AG08395 (cell line): ENCODE results near the gene CLCA2.

Experiments used
- DNase-seq: peaks from one replicate; pipeline ENCODE4 v3.0.0; 2012; ENCODE audit warnings: mixed read lengths, low spot score

Gene CLCA2, protein sequence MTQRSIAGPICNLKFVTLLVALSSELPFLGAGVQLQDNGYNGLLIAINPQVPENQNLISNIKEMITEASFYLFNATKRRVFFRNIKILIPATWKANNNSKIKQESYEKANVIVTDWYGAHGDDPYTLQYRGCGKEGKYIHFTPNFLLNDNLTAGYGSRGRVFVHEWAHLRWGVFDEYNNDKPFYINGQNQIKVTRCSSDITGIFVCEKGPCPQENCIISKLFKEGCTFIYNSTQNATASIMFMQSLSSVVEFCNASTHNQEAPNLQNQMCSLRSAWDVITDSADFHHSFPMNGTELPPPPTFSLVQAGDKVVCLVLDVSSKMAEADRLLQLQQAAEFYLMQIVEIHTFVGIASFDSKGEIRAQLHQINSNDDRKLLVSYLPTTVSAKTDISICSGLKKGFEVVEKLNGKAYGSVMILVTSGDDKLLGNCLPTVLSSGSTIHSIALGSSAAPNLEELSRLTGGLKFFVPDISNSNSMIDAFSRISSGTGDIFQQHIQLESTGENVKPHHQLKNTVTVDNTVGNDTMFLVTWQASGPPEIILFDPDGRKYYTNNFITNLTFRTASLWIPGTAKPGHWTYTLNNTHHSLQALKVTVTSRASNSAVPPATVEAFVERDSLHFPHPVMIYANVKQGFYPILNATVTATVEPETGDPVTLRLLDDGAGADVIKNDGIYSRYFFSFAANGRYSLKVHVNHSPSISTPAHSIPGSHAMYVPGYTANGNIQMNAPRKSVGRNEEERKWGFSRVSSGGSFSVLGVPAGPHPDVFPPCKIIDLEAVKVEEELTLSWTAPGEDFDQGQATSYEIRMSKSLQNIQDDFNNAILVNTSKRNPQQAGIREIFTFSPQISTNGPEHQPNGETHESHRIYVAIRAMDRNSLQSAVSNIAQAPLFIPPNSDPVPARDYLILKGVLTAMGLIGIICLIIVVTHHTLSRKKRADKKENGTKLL

GRCh38 chr1:86423873-86424272 is at the start of gene CLCA2:
Gene CLCA2 (plus strand): TSS chr1:86424171. CDS start chr1:86424248, 77 bp downstream.
- no peak for DNase-seq

GRCh38 chr1:86375688-86376087 is 48.3 kb upstream of the CLCA2 start:
- no peak for DNase-seq

GRCh38 chr1:86377341-86377740 is 46.6 kb upstream of the CLCA2 start:
- no peak for DNase-seq

DNA sequence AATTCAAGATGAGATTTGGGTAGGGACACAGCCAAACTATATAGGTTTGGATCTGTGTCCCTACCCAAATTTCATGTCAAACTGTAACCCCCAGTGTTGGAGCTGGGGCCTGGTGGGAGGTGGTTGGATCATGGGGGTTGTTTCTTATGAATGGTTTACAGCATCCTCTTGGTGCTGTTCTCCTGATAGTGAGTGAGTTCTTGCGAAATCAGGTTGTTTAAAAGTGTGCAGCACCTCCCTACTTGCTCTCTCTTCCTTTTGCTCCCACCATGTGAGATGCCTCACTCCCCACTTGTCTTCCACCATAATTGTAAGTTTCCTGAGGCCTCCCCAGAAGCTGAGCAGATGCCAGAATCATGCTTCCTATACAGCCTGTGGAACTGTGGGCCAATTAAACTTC is 45.2 kb upstream of the CLCA2 start:
- DNase-seq = no peak

- DNase-seq = peak; percentile 63
Observed at GRCh38 chr1:86380257-86380861, 43.6 kb upstream of the CLCA2 start.

- no peak for DNase-seq
Observed at GRCh38 chr1:86381223-86381622, 42.7 kb upstream of the CLCA2 start.

DNA sequence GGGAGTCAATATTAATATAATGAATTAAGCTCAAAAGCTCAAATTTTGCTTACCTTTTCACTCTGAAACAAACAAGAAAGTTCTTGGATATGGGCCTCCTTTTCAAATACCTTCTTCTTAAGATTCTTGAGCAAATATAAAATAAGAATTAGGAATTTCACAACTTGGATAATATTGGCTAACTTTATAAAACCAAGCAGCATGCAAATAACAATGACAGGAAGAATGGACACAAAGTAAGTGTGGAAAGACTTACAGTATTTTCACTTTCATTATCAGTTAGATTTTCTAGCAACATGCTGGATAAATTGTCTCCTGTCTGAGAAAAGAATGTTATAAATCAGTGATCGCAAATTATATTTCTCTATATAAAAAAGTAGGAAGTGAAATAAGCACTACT is 41.1 kb upstream of the CLCA2 start:
- DNase-seq = no peak

DNA sequence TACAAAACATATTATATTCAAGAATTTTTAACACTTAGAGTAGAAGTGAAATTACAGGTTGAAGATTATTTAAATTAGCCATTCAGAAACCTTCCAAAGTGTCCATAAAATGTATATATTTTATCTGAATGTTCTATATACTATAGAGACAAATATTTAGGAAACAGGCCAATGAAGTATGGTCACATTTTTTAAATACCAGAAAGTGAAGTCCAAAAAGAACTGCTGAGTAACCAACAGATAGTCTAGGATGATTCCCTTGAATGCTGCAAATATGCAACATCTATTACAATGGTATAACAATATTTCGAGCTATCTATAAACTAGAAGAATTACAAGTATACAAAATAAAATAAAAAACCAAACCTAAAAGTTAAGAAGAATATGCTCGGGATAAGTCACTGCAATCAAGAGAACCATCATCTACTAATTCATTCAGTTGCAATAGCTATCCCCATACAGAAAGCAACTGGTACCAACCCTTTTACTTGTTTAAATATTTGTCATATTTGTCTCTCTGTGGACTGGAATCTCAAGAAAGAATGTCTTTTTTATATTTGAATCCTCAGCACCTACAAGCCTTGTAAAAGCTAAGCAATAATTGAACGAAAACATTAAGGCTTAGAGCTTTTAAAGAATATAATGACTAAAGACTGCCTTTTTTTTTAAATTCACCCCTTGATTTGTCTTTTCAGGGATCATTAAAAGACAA is 35.9 kb upstream of the CLCA2 start:
- no peak for DNase-seq

DNA sequence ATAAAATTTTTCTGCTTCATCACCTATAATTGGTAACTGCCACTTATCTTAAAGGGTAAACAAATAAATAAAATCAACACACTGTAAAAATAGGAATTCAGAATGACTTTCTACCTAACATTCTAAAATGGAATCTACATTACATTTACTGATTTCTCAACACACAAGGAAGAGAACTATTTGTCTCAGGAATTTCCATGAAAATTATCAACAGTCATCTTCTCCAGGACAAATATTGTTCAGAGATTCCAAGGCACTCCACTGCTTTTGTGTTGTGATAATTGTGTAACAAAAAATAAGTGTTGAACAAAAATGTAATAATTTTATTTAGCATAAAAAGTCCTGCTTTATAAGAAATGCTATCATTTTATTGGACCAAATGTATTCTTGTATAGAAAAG is 35.2 kb upstream of the CLCA2 start:
- DNase-seq = no peak

- no peak for DNase-seq
Observed at GRCh38 chr1:86389307-86389706, 34.7 kb upstream of the CLCA2 start.

DNA sequence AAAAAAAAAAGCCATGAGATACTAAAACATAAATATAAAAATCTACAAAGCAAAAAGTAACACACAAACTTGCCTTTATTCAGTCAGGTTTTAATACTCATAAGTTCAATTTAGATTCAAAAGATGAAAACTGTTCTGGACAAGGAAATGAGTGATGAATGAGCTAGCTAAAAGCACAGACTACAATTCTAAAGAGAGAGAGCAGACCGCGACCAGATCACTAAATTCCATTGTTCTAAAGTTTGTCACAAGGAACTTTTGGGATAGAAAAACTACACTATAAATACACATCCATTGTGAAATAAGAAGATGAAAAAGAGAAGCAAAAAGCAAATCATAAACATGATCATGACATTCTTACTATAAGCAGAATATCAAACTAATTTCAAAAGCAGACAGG is 29.6 kb upstream of the CLCA2 start:
- DNase-seq = peak; percentile 7

- peak; percentile 93 for DNase-seq
Observed at GRCh38 chr1:86395751-86396497, 28.0 kb upstream of the CLCA2 start, which contains the start of gene ODF2L. Gene ODF2L (minus strand): TSS chr1:86396323. CDS start chr1:86387027, 9,296 bp downstream.

DNA sequence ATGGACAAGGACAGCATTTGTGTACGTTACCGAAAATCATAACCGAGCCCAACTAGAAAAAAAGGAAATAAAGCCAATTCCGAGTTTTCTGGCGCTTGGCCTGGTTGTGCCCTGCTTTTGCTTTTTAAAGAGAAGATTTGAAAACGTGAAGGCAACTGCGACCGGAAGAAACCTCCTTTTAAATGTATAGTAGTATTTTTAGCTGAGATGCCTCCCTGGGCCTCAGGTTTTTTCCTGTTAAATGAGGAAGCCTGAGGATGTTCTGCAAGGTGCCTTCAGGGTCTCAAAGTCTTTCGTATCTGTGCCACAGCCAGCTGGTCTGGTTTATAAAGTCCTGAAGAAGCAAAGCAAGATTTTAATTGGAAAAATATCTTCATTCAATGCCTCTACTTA is 27.5 kb upstream of the CLCA2 start:
- DNase-seq = no peak

GRCh38 chr1:86409416-86410021 is 14.5 kb upstream of the CLCA2 start:
- DNase-seq = peak; percentile 35

DNA sequence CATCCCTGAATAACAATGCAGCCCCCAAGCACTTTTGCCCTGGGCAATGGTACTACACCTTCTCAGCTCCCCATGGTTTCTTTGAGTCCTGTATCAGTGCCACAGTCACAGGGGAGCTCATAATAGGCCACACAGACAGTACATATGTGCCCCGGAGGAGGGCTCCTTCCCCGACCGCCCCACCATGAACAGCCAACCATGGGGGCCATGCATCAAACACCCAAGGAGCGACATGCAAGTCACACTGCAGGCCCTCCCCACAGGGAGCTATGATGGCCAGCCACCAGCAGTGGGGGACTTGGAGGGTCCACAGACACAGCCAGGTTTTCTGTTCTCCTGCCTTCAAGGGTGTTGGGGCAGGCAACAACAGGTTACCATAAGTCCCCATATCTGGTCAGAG is 13.1 kb upstream of the CLCA2 start:
- DNase-seq = no peak

DNA sequence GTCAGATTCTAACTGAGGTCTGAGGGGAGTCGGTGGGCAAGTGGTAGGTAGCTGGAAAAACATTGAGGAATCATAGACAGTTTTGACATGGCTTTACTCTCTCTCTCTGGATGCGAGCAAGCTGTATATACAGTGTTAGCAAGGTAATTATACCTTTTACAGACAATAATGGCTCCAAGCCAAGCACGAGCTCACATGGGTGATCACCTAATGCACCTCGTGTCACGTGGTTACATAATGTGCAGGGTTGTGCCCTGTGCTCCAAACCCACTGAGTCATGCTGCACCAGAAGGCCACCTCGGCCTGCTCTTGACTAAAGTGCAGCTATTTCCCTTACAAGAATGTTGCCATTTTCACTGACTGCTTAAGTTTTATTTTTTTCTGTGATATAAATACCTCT is 7.6 kb upstream of the CLCA2 start:
- DNase-seq = no peak

DNA sequence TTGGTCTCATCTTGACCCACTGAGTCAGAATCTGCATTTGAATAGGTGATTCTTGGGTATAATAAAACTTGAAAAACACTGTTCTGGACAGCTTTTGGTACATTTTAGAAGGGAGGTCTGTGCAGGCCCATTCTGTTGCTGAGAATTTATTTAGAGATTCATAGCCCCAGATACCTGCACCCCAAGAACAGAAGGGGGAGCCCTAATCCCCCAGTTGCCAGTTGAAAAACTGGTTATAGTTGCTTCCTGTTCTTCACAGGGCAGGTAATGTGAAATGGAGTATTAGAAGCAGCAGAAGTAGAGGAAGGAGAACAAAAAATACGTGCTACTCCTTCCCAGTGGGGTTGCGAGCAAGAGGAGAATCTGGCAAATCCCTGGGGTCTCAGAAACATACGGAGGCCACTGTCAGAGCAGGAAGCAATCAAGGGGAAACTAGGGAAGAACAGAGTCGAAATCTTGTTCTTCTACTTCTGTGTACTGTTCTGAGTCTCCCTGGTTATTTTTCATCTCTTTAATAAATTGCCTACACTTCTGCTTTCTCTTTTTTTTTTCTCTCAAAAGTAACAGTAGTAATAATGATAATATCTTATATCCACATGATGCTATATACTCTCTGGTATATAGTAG is 4.6 kb upstream of the CLCA2 start:
- peak; percentile 39 for DNase-seq

GRCh38 chr1:86421601-86422280 is 2.2 kb upstream of the CLCA2 start:
- peak; percentile 23 for DNase-seq

DNA sequence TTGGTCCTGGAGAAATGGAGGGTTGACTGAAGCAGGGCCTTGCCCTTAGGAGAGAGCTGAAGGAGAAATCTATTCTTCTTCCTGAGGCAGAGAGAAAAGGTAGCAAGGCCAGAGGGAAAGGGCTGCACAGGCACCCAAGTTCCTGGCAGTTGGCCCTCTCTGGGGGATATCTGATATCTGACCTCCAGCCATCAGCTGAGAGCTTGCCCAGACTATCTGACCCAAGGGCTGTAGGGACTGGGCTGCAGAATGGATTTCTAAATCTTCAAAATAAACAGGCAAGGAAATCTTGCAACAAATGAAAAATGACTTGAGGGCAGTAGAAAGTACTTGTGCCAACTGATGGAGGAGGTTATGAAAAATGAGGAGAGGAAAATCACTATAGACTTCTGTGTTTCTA is 498 bp upstream of the CLCA2 start:
- DNase-seq = no peak
